H1 (cell line): ENCODE results near the gene SLC25A39. TPM values are rescaled to one million over a fixed set of nuclear protein-coding genes. Genes with fewer than 3 reads are reported as not detected.
A peak's percentile ranks its signal among the peaks of the same experiment; 100 is the strongest.

Experiments used
- CTCF ChIA-PET: fragments of 300-600 bp; sonication (Branson Sonifier 250); formaldehyde crosslinking; loops from one replicate; lab custom pipeline; 2021; ENCODE audit not compliant: partially characterized antibody; lab: Charles Lee
- POLR2A ChIA-PET: fragments of 300-600 bp; sonication (Branson Sonifier 250); formaldehyde crosslinking; loops from one replicate; lab custom pipeline; 2021; ENCODE audit warnings: inconsistent platforms; ENCODE audit not compliant: partially characterized antibody; lab: Charles Lee
- DNase-seq, 2 experiments: peaks; one replicate each; pipeline versions ENCODE4 v3.0.0 to v3.0.0-alpha.2; 2010 to 2022; ENCODE audit warnings: low spot score in 2 of 2, low read depth in 1 of 2, mixed read lengths in 1 of 2
- FAIRE-seq: peaks from 2 replicates; lab custom pipeline; 2011; peaks lifted over from hg19 to GRCh38; lab: Jason Lieb, UNC
- H2AFZ ChIP-seq: 2 replicates; pipeline ENCODE4 v1.8.1; 2012; ENCODE audit warnings: low read length, inconsistent platforms
- H2AK5ac ChIP-seq: 2 replicates; pipeline ENCODE4 v1.6.1; 2013; ENCODE audit warnings: low read depth, low read length
- H2BK120ac ChIP-seq: replicated peaks from 2 replicates; pipeline ENCODE3; 2013; ENCODE audit warnings: low read depth, low read length, inconsistent platforms
- H2BK12ac ChIP-seq: 2 replicates; pipeline ENCODE4 v1.6.1; 2013; ENCODE audit warnings: low read depth, low read length
- H2BK15ac ChIP-seq: 2 replicates; pipeline ENCODE4 v1.6.1; 2013; ENCODE audit warnings: low read length
- H2BK20ac ChIP-seq: 2 replicates; pipeline ENCODE4 v1.6.1; 2013; ENCODE audit warnings: low read length
- H2BK5ac ChIP-seq: 2 replicates; pipeline ENCODE4 v1.6.1; 2013; ENCODE audit warnings: low read depth, low read length
- H3K14ac ChIP-seq: 2 replicates; pipeline ENCODE4 v1.6.1; 2013; ENCODE audit warnings: inconsistent platforms; ENCODE audit not compliant: insufficient read length
- H3K18ac ChIP-seq: 2 replicates; pipeline ENCODE4 v1.6.1; 2013; ENCODE audit warnings: low read length; ENCODE audit errors: extremely low read depth
- H3K23ac ChIP-seq: 2 replicates; pipeline ENCODE4 v1.6.1; 2013; ENCODE audit warnings: inconsistent platforms; ENCODE audit not compliant: insufficient read length
- H3K23me2 ChIP-seq: 2 replicates; pipeline ENCODE4 v1.6.1; 2013; ENCODE audit warnings: low read depth, low read length
- H3K27ac ChIP-seq: 2 replicates; pipeline ENCODE4 v1.6.1; 2011; ENCODE audit warnings: low read depth, low read length, inconsistent platforms
- H3K27me3 ChIP-seq, 4 experiments: replicated peaks in 1 of 4; 1 replicate in 1 of 4; 2 replicates in 3 of 4; pipeline versions ENCODE4 v1.6.1 to v1.8.1; 2011 to 2013; ENCODE audit warnings: low read length in 3 of 4, mild to moderate bottlenecking in 3 of 4, inconsistent platforms in 2 of 4, mixed read lengths in 2 of 4, moderate library complexity in 1 of 4; ENCODE audit not compliant: control insufficient read depth in 3 of 4, insufficient read depth in 3 of 4; ENCODE audit errors: extremely low read depth in 1 of 4
- H3K36me3 ChIP-seq, 4 experiments: 2 replicates each; pipeline versions ENCODE4 v1.6.1 to v1.8.1; 2011 to 2013; ENCODE audit warnings: mild to moderate bottlenecking in 4 of 4, low read length in 3 of 4, moderate library complexity in 2 of 4, control low read depth in 1 of 4, inconsistent platforms in 1 of 4; ENCODE audit not compliant: insufficient read depth in 4 of 4, control insufficient read depth in 2 of 4
- H3K4ac ChIP-seq: replicated peaks from 2 replicates; pipeline ENCODE3; 2013; ENCODE audit warnings: low read length, low read depth, mixed read lengths, inconsistent platforms; ENCODE audit not compliant: insufficient read length
- H3K4me1 ChIP-seq, 4 experiments: replicated peaks in 1 of 4; 1 replicate in 1 of 4; 2 replicates in 3 of 4; pipeline versions ENCODE4 v1.6.1 to v1.8.1; 2011 to 2013; ENCODE audit warnings: low read length in 3 of 4, inconsistent platforms in 2 of 4, mixed read lengths in 1 of 4; ENCODE audit not compliant: insufficient read depth in 4 of 4, control insufficient read depth in 3 of 4
- H3K4me2 ChIP-seq, 2 experiments: 2 replicates each; pipeline versions ENCODE4 v1.6.1 to v1.8.1; 2011 to 2013; ENCODE audit warnings: low read depth in 2 of 2, low read length in 2 of 2, control low read depth in 1 of 2, inconsistent platforms in 1 of 2, mild to moderate bottlenecking in 1 of 2; ENCODE audit not compliant: insufficient read depth in 1 of 2
- H3K4me3 ChIP-seq, 4 experiments: fragments of 200-600, 300-600 bp in 1 of 4; sonication (generic), shearing (Covaris generic), sonication (Bioruptor Twin) in 1 of 4; 2 replicates each; pipeline versions ENCODE4 v1.5.1 to v1.8.1; 2011 to 2016; ENCODE audit warnings: low read length in 4 of 4, low read depth in 3 of 4, control low read depth in 2 of 4, inconsistent platforms in 2 of 4, mild to moderate bottlenecking in 2 of 4, mixed read lengths in 1 of 4, moderate library complexity in 1 of 4; ENCODE audit not compliant: insufficient read depth in 2 of 4; ENCODE audit errors: extremely low read depth in 1 of 4
- H3K56ac ChIP-seq: replicated peaks from 2 replicates; pipeline ENCODE3; 2013; ENCODE audit warnings: low read depth, mild to moderate bottlenecking, mixed read lengths, low read length, inconsistent platforms; ENCODE audit not compliant: insufficient read length
- H3K79me1 ChIP-seq: 2 replicates; pipeline ENCODE4 v1.6.1; 2013; ENCODE audit warnings: low read depth, low read length, control low read depth
- H3K79me2 ChIP-seq, 2 experiments: 2 replicates each; pipeline versions ENCODE4 v1.6.1 to v1.8.1; 2012 to 2013; ENCODE audit warnings: low read length in 2 of 2, mild to moderate bottlenecking in 2 of 2, inconsistent platforms in 1 of 2; ENCODE audit not compliant: insufficient read depth in 2 of 2, control insufficient read depth in 1 of 2
- H3K9ac ChIP-seq, 4 experiments: replicated peaks in 1 of 4; 1 replicate in 1 of 4; 2 replicates in 3 of 4; pipeline versions ENCODE4 v1.6.1 to v1.8.1; 2011 to 2013; ENCODE audit warnings: low read depth in 3 of 4, low read length in 3 of 4, control low read depth in 2 of 4, mild to moderate bottlenecking in 2 of 4, moderate library complexity in 2 of 4, inconsistent platforms in 1 of 4; ENCODE audit errors: extremely low read depth in 1 of 4
- H3K9me3 ChIP-seq, 2 experiments: 2 replicates each; pipeline versions ENCODE4 v1.6.1 to v1.8.1; 2012 to 2013; ENCODE audit warnings: mild to moderate bottlenecking in 2 of 2, moderate library complexity in 2 of 2, control low read depth in 1 of 2, inconsistent platforms in 1 of 2, low read depth in 1 of 2, low read length in 1 of 2, mixed read lengths in 1 of 2; ENCODE audit not compliant: insufficient read depth in 2 of 2
- H4K20me1 ChIP-seq, 2 experiments: replicated peaks in 1 of 2; 2 replicates each; pipeline versions ENCODE3 to v1.8.1; 2011 to 2013; ENCODE audit warnings: inconsistent platforms in 2 of 2, low read length in 2 of 2, mild to moderate bottlenecking in 1 of 2; ENCODE audit not compliant: insufficient read depth in 2 of 2, control insufficient read depth in 1 of 2
- H4K5ac ChIP-seq: 2 replicates; pipeline ENCODE4 v1.6.1; 2013; ENCODE audit warnings: low read length, low read depth, mixed read lengths, inconsistent platforms; ENCODE audit not compliant: insufficient read length
- H4K8ac ChIP-seq: 2 replicates; pipeline ENCODE4 v1.8.0; 2013; ENCODE audit warnings: mild to moderate bottlenecking, moderate library complexity, low read length, inconsistent platforms; ENCODE audit not compliant: insufficient read depth; ENCODE audit errors: extremely low read depth
- H4K91ac ChIP-seq: replicated peaks from 2 replicates; pipeline ENCODE3; 2013; ENCODE audit warnings: low read length, mixed read lengths, inconsistent platforms; ENCODE audit not compliant: insufficient read length
- BRCA1 ChIP-seq: IDR thresholded peaks from 2 replicates; pipeline ENCODE4 v1.6.1; 2012; ENCODE audit warnings: low read depth, low read length, improper control_type of control experiment
- CHD1 ChIP-seq: IDR thresholded peaks from 2 replicates; pipeline ENCODE4 v1.6.1; 2012; ENCODE audit warnings: low read depth, low read length, improper control_type of control experiment
- CHD2 ChIP-seq: IDR thresholded peaks from 2 replicates; pipeline ENCODE4 v1.6.1; 2012; ENCODE audit warnings: low read length, improper control_type of control experiment
- E2F6 ChIP-seq: IDR thresholded peaks from 2 replicates; pipeline ENCODE4 v1.6.1; 2012; ENCODE audit warnings: inconsistent platforms
- EGR1 ChIP-seq: IDR thresholded peaks from 2 replicates; pipeline ENCODE4 v1.6.1; 2011; ENCODE audit warnings: low read depth, low read length, borderline replicate concordance
- FOSL1 ChIP-seq: IDR thresholded peaks from 2 replicates; pipeline ENCODE4 v1.6.1; 2011; ENCODE audit warnings: mild to moderate bottlenecking, low read depth, low read length, moderate library complexity; ENCODE audit not compliant: insufficient read depth
- GABPA ChIP-seq: IDR thresholded peaks from 2 replicates; pipeline ENCODE4 v1.6.1; 2011; ENCODE audit warnings: mild to moderate bottlenecking, low read length, moderate library complexity, borderline replicate concordance; ENCODE audit not compliant: insufficient read depth
- HDAC2 ChIP-seq, 2 experiments: fragments of 300-600 bp in 1 of 2; sonication (generic) in 1 of 2; IDR thresholded peaks; 2 replicates each; pipeline ENCODE4 v1.6.1; 2011 to 2012; ENCODE audit warnings: low read depth in 2 of 2, low read length in 2 of 2, mild to moderate bottlenecking in 2 of 2, moderate library complexity in 2 of 2, borderline replicate concordance in 1 of 2, inconsistent platforms in 1 of 2
- SIX5 ChIP-seq: IDR thresholded peaks from 2 replicates; pipeline ENCODE4 v1.6.1; 2011; ENCODE audit warnings: mild to moderate bottlenecking, low read depth, low read length
- TBP ChIP-seq: IDR thresholded peaks from 2 replicates; pipeline ENCODE4 v1.6.1; 2011; ENCODE audit warnings: low read depth, low read length, improper control_type of control experiment
- WGBS, 2 experiments: shearing (Covaris generic) in 1 of 2; methylation state at CpG; one replicate each; pipeline versions ENCODE4 v1.1.6 to v1.1.7; 2013 to 2015; ENCODE audit warnings: low lambda C conversion rate in 2 of 2, mixed read lengths in 2 of 2, inconsistent platforms in 1 of 2, low coverage in 1 of 2, missing lambda C conversion rate in 1 of 2; ENCODE audit not compliant: insufficient replicate concordance in 2 of 2, insufficient coverage in 1 of 2, insufficient read length in 1 of 2; ENCODE audit errors: extremely low coverage in 1 of 2, missing lambda C conversion rate in 1 of 2; 5-methylcytosine and 5-hydroxymethylcytosine counted together
- polyA plus RNA-seq, 7 experiments: library from polyadenylated mRNA; depleted of rRNA in 3 of 7; stranded (reverse) in 5 of 7; unstranded in 2 of 7; fragments of >200 nt in 5 of 7; fragments of 200-250 nt in 2 of 7; gene quantifications; 1 replicate in 5 of 7; 2 replicates in 1 of 7; 4 replicates in 1 of 7; pipeline versions ENCODE4 v1.2.1 to v1.2.3, GENCODE V29; 2011 to 2013; ENCODE audit warnings: missing spikeins in 2 of 7, mixed read lengths in 2 of 7
- total RNA-seq: library from RNA; stranded (reverse); fragmentation: NEBNext Ultra II Directional; extraction: Animal tissue kit (Norgen Biotek cat#: 25700); gene quantifications from 2 replicates; pipeline ENCODE4 v1.2.1, GENCODE V29; 2021

The SLC25A39 gene
- total and polyA plus RNA-seq, 2 of the 8 experiments (the other 6 are each of a cell fraction or from before 2014, with no cell fraction given), result 200 to 291 TPM

- WGBS, 2 experiments, result 70% methylated on average over 8 of the region's 11 CpGs; no CpG with 5 or more reads in 1 of the 2 experiments
- peak overlapping the region; percentile 97 to 99 for H3K4me2 ChIP-seq
Observed at GRCh38 chr17:44314524-44314868, 10.1 kb downstream of the SLC25A39 start.

More at GRCh38 chr17:44314524-44314868, 10.1 kb downstream of the SLC25A39 start:
- no peak overlapping the region for H2BK20ac ChIP-seq
- no peak overlapping the region for H3K4ac ChIP-seq
- ChIA-PET POLR2A (interaction anchor here (0.7 to 14.6 kb wide), 7 partner anchors 11 to 104 kb away, joined by 3 to 135 read pairs (median 5); partner anchors contain the start of genes SLC25A39 and UBTF), CTCF (interaction anchor here (0.8 to 5.3 kb wide), 8 partner anchors 13 to 168 kb away, joined by 3 to 42 read pairs (median 4); no protein-coding TSS in a partner anchor)
- H3K4me3 ChIP-seq, result peak overlapping the region; percentile 40 to 67 (median 60); a peak in 7 of 8 replicates
- H4K5ac ChIP-seq, result no peak overlapping the region
- peak overlapping the region; percentile 25; the same call in 1 of the 2 replicates for H2BK15ac ChIP-seq
- H3K4me1 ChIP-seq, result peaks cover 7 to 39% (median 29%) of the 10 kb centered on the region in 4 experiments
- H4K91ac ChIP-seq, result no peak overlapping the region
- H3K56ac ChIP-seq, result no peak overlapping the region
- H4K8ac ChIP-seq, result peak overlapping the region; percentile 53
- 0 out of 2 replicates have a peak overlapping the region, but pooled peaks have one; percentile 50 for H2BK12ac ChIP-seq
- no peak overlapping the region for H2BK120ac ChIP-seq
- no peak overlapping the region; the same call in 1 of the 2 replicates for H3K18ac ChIP-seq
- FAIRE-seq (no peak), DNase-seq (no peak)
- H4K20me1 ChIP-seq, result peaks cover under 1 to 11% of the 10 kb centered on the region in 2 experiments
- H3K79me1 ChIP-seq, result no peaks in the 10 kb centered on the region
- H2AFZ ChIP-seq, result no peak overlapping the region
- no peak overlapping the region for H2AK5ac ChIP-seq
- TF ChIP-seq E2F6 (no peak), TBP (no peak), BRCA1 (no peak), SIX5 (no peak), HDAC2 (IDR thresholded peaks at IDR 0.05; ENCODE audit: borderline replicate concordance in 1 of 2, low read depth in 2 of 2, low read length in 2 of 2) (no peak), CHD1 (no peak), GABPA (no peak), FOSL1 (no peak), CHD2 (no peak), EGR1 (no peak)
- H3K9ac ChIP-seq, result no peak overlapping the region
- H2BK5ac ChIP-seq, result peak overlapping the region; percentile 16; the same call in 1 of the 2 replicates
- H3K23me2 ChIP-seq, result peaks cover 14% of the 10 kb centered on the region
- no peak overlapping the region for H3K27ac ChIP-seq
- H3K23ac ChIP-seq, result no peak overlapping the region
- no peak overlapping the region for H3K14ac ChIP-seq
- no peaks in the 10 kb centered on the region for H3K9me3 ChIP-seq
- peaks cover 0 to 19% (median 17%) of the 10 kb centered on the region in 4 experiments; a peak in 6 of 7 replicates for H3K27me3 ChIP-seq
- H3K36me3 ChIP-seq, result peaks cover 0 to 2% (median 0%) of the 10 kb centered on the region in 4 experiments; a peak in 3 of 8 replicates
- no peaks in the 10 kb centered on the region for H3K79me2 ChIP-seq
